A172 (cell line): ENCODE measurements around the gene ZNF275. TPM values are rescaled to one million over a fixed set of nuclear protein-coding genes. Genes with fewer than 3 reads are reported as not detected.
"Not testable (repeated sequence)": the region's sequence is repeated elsewhere in the genome, so short reads cannot be mapped to it uniquely, and the experiment has no call there.

Experiments used
- DNase-seq: peaks from one replicate; pipeline ENCODE4 v3.0.0-alpha.2; 2015; ENCODE audit warnings: low spot score
- total RNA-seq: library from RNA; depleted of rRNA; stranded (reverse); fragments of >200 nt; shearing (Covaris generic); gene quantifications from 2 replicates; pipeline ENCODE4 v1.2.3, GENCODE V29; 2014; rRNA removed

Gene ZNF275
- total RNA-seq, result 7.0 and 7.3 TPM in 2 replicates

GRCh38 chrX:153333821-153334653 lies at the start of gene ZNF275:
TSS of gene ZNF275 (plus strand) at chrX:153334153. CDS start at chrX:153336680, 2,527 bp downstream.
- peak; percentile 65 for DNase-seq

GRCh38 chrX:153285678-153286077 lies 48.3 kb upstream of the ZNF275 start:
- not testable (repeated sequence) for DNase-seq

GRCh38 chrX:153288807-153289206 lies 45.1 kb upstream of the ZNF275 start:
- DNase-seq, result not testable (repeated sequence)

- not testable (repeated sequence) for DNase-seq
Measured at GRCh38 chrX:153293485-153294071, 40.4 kb upstream of the ZNF275 start.

- DNase-seq, result no peak
Measured at GRCh38 chrX:153297376-153297775, 36.6 kb upstream of the ZNF275 start.

GRCh38 chrX:153299855-153300254 lies 34.1 kb upstream of the ZNF275 start:
- DNase-seq, result no peak

- DNase-seq, result no peak
Measured at GRCh38 chrX:153301746-153302145, 32.2 kb upstream of the ZNF275 start.

GRCh38 chrX:153302796-153303195 lies 31.2 kb upstream of the ZNF275 start:
- no peak for DNase-seq

- DNase-seq, result no peak
Measured at GRCh38 chrX:153303276-153304262, 30.4 kb upstream of the ZNF275 start.

- no peak for DNase-seq
Measured at GRCh38 chrX:153304988-153305736, 28.8 kb upstream of the ZNF275 start.

GRCh38 chrX:153305972-153306371 lies 28.0 kb upstream of the ZNF275 start:
- DNase-seq, result no peak

GRCh38 chrX:153306527-153307115 lies 27.3 kb upstream of the ZNF275 start:
- DNase-seq, result no peak

GRCh38 chrX:153307276-153308178 lies 26.4 kb upstream of the ZNF275 start:
- DNase-seq, result no peak

GRCh38 chrX:153310901-153311300 lies 23.1 kb upstream of the ZNF275 start:
- DNase-seq, result no peak

GRCh38 chrX:153312041-153312440 lies 21.9 kb upstream of the ZNF275 start:
- no peak for DNase-seq

- no peak for DNase-seq
Measured at GRCh38 chrX:153312842-153313241, 21.1 kb upstream of the ZNF275 start.

- DNase-seq, result no peak
Measured at GRCh38 chrX:153317306-153317705, 16.6 kb upstream of the ZNF275 start.

GRCh38 chrX:153317996-153318722 lies 15.8 kb upstream of the ZNF275 start:
- DNase-seq, result no peak

GRCh38 chrX:153318811-153319210 lies 15.1 kb upstream of the ZNF275 start:
- DNase-seq, result no peak
